HuH-7 (cell line): ENCODE results near the gene FUT2.
"Not testable (repeated sequence)": the region's sequence is repeated elsewhere in the genome, so short reads cannot be mapped to it uniquely, and the experiment has no call there.

Experiments used
- DNase-seq: peaks from one replicate; pipeline ENCODE4 v3.0.0; 2011; ENCODE audit warnings: low spot score

The FUT2 gene

DNA sequence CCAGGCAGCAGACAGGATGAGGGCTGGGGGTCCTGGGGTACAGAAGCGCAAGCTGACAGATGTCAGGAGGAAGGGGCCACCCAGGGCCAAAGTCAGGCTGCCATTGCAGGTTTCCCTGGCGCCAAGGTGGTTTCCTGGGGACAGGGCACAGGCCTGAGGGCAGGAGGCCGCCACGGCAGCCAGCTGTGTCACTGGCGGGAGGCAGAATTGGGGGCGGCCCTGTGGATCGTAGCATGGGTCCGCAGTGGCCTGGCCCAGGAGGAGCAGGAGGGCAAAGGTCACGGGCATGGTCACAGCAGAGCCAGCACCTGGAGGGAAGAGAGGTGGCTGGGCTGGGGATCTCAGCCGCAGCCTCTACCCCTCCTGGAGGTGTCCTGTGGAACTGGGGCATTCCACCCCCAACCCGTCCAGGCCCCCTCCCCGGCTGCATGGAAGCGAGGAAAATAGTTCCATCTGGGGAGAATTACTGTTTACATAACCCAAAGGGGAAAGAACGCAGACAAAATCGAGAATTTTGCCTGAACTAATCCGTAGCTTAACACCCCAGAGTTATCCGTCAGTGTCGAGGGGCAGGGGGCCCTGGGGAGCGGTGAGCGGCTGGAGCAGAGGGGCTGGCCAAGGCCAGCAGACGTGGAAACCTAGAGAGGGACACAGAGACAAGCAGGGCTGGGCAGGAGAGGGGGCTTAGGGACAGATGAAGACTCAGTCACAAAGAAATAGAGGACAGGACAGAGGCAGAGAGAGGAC, 24.9 kb upstream of the FUT2 start:
- no peak for DNase-seq

DNA sequence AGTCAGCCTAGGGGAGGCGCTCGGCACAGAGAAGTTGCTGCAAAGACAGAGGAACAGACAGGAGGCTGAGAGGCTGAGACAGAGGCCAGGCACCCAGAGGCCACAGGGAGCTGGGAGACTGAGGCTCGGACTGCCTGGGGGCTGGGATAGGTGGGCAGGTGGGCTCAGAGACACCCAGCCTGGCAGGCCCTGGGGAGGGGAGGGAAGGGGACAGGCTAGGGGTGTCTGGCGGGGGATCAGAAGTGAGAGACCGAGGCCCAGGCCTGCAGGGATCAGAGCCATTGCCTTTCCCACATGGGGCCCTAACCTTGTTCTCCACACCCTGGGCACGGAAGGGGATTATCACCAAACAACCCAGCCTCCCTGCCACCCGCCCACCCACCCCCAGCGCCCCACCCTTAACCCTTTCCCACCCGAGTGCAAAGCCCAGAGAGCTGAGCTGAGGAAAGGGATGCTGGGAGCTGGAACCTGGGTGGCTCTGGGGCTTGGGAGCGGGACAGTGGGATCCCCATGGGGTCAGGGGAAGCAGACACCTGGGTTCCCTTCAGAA, 24.2 kb upstream of the FUT2 start:
- DNase-seq, result no peak

DNA sequence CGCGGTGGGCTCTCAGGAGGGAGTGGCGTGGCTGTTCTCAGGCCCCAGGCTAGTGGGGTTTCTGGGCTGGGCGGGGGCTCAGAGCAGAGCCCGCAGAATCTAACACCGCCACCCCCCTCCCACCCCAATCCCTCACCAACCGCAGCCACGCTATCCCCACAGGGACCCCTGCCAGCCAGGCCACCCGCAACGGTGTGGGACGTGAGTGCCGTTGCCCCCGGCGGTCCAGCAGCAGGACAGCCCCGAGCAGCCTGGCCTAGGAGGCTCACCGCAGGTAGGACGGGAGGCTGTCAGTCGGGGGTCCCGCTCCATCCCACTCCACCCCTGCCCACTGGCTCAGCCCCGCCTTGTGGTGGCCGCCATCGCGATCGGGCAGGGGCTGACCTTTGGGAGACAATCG, 22.8 kb upstream of the FUT2 start, which contains the start of gene NTN5:
Gene NTN5 (minus strand): TSS at position 24 of the 400 bp plus-strand sequence. CDS start 2,031 bp downstream, outside the sequence.
- DNase-seq, result no peak

DNA sequence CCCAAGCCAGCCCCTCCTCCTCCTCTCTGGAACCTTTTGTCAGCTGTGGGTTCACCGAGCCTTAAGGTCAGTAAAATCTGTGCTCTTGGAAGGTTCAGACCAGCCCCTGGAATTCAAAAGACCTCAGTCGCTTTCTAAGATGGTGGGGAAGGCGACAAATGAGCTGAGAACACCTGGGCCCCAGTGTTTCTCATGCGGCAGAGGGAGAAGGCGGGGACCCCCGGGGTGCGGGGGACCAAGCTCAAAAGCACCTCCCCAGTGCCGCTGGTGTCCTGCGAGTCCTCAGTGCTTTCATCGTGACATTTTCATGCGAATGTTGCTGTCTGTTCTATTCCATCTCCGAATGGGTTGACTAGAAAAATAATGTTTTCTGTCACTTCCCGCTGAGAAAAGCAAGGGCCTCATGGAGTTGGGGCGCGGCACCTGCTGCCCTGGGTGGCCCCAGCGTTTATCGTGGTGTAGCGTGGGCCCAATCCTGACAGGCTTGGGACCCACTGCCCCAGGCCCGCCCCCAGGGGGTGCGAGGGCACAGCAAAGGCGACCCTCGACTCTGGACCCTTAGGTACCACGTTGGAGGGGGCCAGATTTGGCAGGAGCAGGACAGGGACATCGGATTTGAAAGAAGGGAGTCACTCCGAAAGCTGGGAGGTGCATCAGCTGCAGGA, 22.2 kb upstream of the FUT2 start:
- no peak for DNase-seq

DNA sequence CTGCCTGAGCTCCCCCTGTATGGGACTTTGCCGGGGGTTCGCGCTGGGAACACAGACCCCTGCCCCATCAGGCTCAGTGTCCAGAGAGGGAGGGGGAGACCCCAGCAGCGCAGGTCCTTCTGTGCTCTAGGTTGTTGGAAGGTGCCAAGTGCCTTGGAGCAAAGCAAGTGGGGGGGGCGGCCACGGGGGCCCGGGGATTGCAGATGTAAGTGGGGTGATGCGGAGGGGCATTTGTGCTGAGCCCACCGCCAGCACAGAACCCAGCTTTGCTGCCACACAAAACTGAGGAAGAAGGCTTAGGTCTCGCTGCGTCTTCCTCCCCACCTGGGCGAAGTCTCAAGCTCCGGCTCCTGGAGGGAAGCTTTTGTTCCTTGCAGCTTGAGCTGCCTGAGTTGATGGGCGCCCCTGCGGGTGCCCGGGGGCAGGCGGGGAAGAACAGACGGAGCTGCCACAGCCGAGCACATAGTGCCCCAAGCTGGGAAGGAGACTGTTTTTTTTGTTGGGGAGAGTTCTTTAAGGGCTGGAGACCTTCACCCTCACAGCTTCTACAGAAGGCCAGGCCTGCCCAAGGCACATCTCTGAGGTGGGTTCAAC, 21.5 kb upstream of the FUT2 start:
- no peak for DNase-seq

DNA sequence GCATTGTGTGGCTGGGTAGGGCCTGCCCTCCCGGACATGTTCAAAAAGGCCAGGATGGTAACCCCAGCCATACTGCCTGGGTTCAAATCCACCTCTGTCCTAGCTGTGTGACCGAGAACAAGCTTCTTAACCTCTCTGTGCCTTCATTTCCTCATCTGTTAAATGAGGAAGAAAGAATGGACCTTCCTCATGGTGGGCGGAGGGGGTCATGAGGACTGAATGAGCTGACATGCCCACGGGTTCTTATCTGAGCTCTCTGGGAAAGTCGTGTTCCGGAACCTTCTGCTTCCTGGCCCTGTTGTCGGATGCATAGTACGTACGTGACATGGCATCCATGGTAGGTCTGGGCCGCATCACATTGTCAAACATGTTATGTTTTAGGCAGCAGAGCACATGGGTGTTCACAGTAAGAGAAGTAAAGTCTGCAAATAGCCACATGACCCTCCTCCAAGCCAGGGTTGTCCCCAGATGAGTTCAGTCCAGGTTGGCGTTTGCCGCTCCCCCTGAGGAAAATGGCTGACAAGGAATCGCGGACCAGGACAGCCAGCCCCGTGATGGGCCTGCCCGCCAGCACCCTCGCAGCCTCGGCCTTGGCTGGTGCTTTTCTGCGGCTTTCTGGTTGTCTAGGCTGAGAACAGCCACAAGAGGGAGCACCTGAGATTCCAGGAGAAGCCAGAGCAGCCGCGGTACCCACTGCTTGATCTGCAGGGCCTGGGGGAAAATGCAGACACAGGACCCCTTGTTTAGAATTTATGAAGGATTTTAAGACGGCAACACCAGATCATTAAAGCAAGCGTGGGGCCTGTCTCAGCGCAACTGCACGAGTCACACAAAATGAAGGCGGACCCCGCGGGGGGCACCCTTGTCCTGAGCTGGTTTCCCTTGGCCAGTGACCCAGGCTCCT, 20.6 kb upstream of the FUT2 start:
- peak; percentile 98 for DNase-seq

DNA sequence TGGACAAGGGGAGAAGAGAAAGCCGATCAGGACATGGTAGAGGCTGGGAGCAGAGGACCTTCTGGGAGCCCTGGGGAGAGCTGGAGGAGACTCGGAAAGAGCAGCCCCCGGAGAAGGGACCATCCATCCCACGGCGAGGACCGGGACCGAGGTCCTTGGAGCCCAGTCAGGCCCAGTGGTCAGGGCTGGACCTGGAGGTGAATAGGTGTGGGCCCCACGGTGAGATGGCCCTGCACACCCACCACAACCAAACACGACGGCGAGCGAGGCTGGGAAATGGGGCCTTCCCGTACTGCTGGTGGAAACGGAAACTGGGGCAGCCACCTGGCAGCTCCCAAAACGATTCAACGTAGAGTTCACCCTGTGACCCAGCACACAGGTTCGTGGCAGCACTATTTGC, 19.3 kb upstream of the FUT2 start:
- no peak for DNase-seq

DNA sequence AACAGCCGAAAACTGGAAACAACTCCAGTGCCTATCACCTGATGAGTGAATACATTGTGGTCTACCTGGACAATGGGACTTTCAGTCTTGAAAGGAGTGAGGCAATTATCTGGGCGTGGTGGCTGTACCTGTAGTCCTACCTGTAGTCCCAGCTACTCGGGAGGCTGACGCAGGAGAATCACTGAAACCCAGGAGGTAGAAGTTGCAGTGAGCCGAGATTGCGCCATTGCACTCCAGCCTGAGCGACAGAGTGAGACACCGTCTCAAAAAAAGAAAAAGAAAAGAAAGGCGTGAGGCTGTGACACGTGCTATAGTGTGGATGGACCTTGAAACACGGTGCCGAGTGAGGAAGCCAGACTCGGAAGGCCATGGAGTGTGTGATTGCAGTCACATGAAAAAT, 18.9 kb upstream of the FUT2 start:
- no peak for DNase-seq

DNA sequence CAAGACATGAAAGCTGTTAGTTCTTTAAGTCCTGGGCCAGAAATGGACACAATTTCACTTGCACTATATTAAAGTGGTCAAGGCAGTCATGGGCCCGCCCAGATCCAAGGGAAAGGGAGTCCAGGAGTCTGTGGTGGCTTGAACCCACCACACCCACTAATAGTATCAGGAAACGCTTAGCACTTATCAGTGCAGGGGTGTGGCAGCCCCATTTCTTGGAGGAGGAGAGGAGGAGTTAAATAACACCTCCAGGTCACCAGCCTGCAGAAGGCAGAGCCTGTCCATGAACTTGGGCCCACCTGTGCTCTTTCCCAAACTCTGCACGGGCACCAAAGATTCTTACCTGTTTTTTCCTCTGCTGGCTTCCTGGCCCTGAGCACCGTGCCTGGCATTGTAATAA, 17.6 kb upstream of the FUT2 start:
- no peak for DNase-seq

DNA sequence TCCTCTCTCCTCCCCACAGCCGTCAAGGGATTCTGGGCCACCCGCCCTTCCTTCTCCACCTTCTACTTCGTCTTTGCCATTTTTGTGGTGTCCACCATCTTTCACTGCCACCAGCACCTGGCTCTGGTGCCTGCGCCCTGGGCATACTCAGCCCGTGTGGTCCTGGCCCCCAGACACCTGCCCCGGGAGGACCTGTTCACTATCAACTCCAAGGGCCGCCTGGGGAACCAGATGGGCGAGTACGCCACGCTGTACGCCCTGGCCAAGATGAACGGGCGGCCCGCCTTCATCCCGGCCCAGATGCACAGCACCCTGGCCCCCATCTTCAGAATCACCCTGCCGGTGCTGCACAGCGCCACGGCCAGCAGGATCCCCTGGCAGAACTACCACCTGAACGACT, 15.8 kb upstream of the FUT2 start:
- DNase-seq, result not testable (repeated sequence)

DNA sequence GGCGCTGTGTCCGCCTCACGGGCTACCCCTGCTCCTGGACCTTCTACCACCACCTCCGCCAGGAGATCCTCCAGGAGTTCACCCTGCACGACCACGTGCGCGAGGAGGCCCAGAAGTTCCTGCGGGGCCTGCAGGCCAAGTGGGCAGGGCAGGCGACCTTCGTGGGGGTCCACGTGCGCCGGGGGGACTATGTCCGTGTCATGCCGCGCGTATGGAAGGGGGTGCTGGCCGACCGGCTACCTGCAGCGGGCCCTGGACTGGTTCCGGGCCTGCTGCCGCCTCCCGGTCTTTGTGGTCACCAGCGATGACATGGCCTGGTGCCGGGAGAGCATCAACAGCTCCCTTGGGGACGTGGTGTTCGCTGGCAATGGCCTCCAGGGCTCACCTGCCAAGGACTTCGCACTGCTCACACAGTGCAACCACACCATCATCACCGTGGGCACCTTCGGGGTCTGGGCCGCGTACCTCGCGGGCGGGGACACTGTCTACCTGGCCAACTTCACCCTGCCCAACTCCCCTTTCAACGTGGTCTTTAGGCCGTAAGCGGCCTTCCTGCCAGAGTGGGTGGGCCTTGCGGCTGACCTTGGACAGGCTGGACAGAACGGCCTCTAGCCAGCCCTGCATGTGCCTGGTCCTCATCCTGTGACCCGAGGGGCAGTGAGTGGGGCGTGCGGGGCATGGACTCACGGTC, 15.2 kb upstream of the FUT2 start:
- no peak for DNase-seq

DNA sequence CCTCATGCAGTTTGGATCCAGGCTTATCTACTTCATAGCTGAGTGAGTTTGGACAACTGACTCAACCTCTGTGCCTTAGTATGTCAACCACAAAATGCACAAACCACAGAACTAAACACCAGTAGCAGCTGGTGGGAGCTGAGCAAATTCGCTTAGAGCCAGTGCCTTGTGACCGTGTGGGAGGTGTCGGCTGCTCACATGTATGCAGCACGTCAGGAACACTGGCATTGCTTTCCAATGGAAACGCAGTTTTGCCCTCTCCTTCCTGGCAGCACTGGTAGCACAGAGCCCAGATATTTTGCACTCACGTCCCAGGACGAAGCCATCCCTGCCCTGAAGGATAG, 14.7 kb upstream of the FUT2 start:
- DNase-seq, result no peak

DNA sequence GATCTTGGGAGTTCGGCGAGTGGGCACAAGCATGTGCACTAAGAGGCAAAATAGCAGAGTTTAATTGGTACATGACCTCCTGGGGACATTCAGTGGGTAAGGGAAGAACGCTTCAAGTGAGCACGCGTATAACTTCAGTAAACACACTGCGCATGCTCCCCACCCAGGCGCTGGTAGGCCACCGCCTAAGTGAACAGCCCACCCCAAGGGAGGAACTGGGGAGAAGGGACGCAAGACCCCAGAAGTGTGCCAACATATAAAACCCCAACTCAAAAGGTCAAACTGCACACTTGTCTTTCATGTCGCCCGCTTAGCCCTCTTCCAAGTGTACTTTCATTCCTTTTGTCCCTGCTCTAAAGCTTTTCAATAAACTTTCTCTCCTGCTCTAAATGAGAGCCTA, 12.4 kb upstream of the FUT2 start:
- no peak for DNase-seq

DNA sequence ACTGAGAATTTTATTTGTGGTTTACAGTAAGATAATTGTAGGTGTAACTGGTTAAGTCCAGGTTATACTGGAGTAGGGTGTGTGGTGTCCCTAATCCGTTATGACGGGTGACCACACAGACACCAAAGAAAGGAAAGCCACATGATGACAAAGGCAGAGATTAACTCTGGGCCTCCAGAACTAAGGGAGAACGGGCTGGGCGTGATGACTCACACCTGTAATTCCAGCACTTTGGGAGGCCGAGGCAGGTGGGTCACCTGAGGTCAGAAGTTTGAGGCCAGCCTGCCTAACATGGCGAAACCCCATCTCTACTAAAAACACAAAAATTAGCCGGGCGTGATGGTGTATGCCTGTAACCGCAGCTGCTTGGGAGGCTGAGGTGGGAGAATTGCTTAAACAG, 10.2 kb upstream of the FUT2 start:
- DNase-seq, result no peak

DNA sequence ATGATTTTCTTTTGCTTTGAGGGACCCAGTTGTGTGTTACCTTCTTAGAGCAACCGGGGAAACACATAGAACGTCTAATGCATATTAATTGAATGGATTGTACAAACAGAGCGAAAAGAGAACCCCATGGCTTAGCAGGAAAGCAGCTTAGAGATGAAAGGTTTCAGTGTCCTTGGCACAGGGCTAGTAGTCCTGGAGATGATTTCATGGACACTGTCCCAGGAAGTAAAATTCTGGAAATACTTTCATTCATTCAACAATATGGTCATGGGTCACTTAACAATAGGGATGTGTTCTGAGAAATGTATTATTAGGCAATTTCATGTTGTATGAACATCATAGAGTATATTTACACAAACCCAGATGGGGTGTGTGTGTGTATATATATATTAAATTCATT, 9.7 kb upstream of the FUT2 start:
- DNase-seq, result no peak

DNA sequence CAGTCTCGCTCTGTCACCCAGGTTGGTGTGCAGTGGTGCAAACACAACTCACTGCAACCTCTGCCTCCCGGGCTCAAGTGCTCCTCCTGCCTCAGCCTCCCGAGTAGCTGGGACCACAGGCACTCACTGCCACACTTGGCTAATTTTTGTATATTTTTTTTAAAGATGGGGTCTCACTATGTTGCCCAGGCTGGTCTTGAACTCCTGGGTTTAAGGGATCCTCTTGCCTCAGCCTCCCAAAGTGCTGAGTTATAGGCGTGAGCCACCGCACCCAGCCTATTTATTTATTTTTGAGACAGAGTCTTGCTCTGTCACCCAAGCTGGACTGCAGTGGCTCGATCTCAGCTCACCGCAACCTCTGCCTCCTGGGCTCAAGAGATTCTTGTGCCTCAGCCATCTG, 9.1 kb upstream of the FUT2 start:
- DNase-seq, result not testable (repeated sequence)

DNA sequence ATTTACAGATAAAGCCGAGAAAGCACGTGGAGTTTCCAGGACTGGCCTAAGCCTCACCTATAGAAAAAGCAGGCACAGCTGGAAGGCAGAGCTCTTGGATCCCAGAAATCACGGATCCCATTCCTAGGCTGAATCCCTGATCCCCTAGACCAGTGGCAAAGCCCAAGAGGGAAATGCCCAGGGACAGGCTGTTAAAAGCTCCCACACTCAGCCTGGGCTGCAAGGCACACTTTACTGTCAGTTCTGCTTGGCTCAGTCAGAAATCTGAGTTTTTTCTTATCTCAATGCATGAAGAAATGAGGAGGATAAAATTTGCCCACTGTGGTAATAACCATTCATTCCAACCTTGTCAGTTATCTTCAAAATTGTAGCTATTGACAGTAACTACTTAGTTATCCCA, 8.0 kb upstream of the FUT2 start:
- DNase-seq, result no peak

DNA sequence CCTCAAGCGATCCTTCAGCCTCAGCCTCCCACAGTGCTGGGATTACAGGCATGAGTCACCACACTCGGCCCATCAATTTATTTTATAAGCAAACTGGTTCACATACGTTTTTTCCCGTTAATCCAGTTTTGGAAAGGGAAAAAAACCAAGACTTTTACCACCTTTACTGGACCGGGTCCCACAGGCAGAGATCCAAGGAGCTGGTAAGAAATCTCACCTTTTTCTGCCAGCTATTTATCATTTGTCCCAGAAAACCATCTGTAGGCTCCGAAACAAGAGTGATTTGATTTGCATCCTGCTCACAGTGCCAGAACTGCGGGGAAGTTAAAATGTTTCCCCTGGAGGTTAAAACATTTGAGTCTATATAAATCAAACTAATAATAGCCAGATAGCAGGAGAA, 6.3 kb upstream of the FUT2 start:
- no peak for DNase-seq

DNA sequence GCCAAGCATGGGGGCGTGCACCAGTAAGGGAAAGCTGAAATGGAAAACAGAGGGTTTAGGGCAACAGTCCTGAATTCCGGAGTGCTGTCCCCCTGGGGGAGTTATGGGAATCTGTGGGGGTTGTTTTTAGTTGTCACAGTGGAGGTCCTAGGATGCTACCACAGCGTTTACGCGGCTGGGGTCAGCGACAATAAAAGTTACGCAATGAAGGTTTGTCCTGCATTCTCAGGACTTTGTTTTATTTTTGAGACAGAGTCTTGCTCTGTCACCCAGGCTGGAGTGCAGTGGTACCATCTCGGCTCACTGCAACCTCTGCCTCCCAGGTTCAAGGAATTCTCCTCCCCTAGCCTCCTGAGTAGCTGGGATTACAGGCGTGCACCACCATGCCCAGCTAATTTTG, 2.1 kb upstream of the FUT2 start:
- DNase-seq, result not testable (repeated sequence)

DNA sequence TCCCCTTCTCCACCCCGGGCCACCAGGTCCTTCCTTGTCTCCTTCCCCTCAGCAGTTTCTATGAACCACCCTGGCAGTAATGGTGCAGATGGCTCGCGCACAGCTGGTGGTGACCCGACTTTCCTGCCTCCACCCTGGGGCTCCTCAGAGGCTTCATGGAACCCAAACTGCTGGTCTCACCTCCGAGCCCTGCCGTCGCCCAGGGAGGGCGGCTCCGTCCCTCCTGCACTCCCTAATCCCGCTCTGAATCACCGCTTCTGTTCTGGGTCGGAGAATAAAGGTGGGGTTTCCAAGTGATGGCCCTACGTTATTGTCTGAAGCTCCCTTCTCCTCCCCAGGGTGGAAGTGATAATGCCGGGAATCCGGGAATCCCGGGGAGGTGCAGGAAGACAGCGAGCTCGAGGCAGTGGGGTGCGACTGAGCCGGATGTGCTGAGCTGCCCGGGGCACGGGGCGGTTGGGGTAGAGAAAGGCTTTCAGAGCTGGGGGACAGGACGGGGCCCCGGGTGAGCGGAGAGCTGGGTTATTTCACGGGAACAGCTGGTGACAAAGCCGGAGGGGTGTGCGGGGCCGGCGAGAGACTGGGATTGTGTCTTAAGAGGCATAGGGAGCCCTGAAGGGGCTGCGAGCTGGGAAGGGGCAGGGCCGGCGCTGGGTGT, 711 bp downstream of the FUT2 start:
- DNase-seq, result no peak

DNA sequence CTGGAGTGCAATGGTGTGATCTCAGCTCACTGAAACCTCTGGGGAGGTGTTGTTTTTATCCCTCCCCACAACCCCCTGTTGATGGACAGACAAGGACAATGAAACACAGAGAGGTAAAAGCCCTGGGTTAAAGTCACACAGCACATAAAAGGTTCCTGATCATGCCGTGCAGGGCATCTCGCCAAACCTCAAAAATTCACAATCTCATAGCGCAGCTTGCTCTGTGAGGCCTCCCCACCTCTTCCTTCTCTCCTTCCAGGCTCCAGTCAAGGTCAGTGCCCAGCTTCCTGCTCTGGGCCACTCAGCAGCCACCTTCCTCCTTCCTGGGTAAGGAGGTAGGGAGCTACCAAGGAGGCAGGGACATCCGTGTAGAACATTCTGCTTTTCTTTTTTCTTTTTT, 2.3 kb downstream of the FUT2 start:
- no peak for DNase-seq
